HepG2 (cell line): ENCODE measurements around the gene NME1. TPM values are rescaled to one million over a fixed set of nuclear protein-coding genes. Genes with fewer than 3 reads are reported as not detected.

Experiments
- ARID2 ChIP-seq: sonication (generic); formaldehyde crosslinking; IDR thresholded peaks from 2 replicates; pipeline ENCODE4 v1.8.1; 2022; ENCODE audit warnings: mild to moderate bottlenecking, missing genetic modification reagents, borderline replicate concordance
- ATF1 ChIP-seq: IDR thresholded peaks from 2 replicates; pipeline ENCODE4 v1.6.1; 2016; ENCODE audit warnings: mild to moderate bottlenecking, control low read depth
- DNMT1 ChIP-seq: sonication (generic); formaldehyde crosslinking; IDR thresholded peaks from 2 replicates; pipeline ENCODE4 v1.5.1; 2020; ENCODE audit warnings: mild to moderate bottlenecking, missing genetic modification reagents
- JUNB ChIP-seq: sonication (generic); formaldehyde crosslinking; IDR thresholded peaks from 2 replicates; pipeline ENCODE4 v1.8.0; 2022; ENCODE audit warnings: missing genetic modification reagents, mild to moderate bottlenecking, borderline replicate concordance
- KLF15 ChIP-seq: sonication (generic); formaldehyde crosslinking; IDR thresholded peaks from 2 replicates; pipeline ENCODE4 v1.8.1; 2023; ENCODE audit warnings: borderline replicate concordance, mild to moderate bottlenecking, inconsistent platforms, missing genetic modification reagents, mixed read lengths
- MLXIP ChIP-seq: sonication (generic); formaldehyde crosslinking; IDR thresholded peaks from 2 replicates; pipeline ENCODE4 v1.9.0; 2021; ENCODE audit warnings: missing genetic modification reagents, borderline replicate concordance
- RBFOX2 ChIP-seq: fragments of 200-400 bp; formaldehyde crosslinking; IDR thresholded peaks from 2 replicates; pipeline ENCODE4 v1.6.1; 2017; ENCODE audit warnings: low read depth, mild to moderate bottlenecking, low read length
- RXRB ChIP-seq: IDR thresholded peaks from 2 replicates; pipeline ENCODE4 v1.6.1; 2016; ENCODE audit warnings: borderline replicate concordance, missing genetic modification reagents, missing compliant biosample characterization
- SALL1 ChIP-seq: sonication (generic); formaldehyde crosslinking; IDR thresholded peaks from 2 replicates; pipeline ENCODE4 v1.8.0; 2022; ENCODE audit warnings: mild to moderate bottlenecking, missing genetic modification reagents
- TOPORS ChIP-seq: sonication (generic); formaldehyde crosslinking; IDR thresholded peaks from 2 replicates; pipeline ENCODE4 v1.8.0; 2023; ENCODE audit warnings: mild to moderate bottlenecking, missing genetic modification reagents
- ZBTB14 ChIP-seq: sonication (generic); formaldehyde crosslinking; IDR thresholded peaks from 2 replicates; pipeline ENCODE4 v1.4.0; 2020; ENCODE audit warnings: missing genetic modification reagents
- ZFP1 ChIP-seq: IDR thresholded peaks from 2 replicates; pipeline ENCODE4 v1.6.1; 2016
- ZNF260 ChIP-seq: sonication (generic); formaldehyde crosslinking; IDR thresholded peaks from 2 replicates; pipeline ENCODE4 v1.4.0; 2020; ENCODE audit warnings: missing genetic modification reagents, low read depth, mild to moderate bottlenecking, borderline replicate concordance
- ZNF407 ChIP-seq: sonication (generic); formaldehyde crosslinking; IDR thresholded peaks from one replicate; pipeline ENCODE4 v1.5.1; 2020; ENCODE audit warnings: mild to moderate bottlenecking, missing genetic modification reagents; ENCODE audit errors: not compliant biosample characterization
- ZNF546 ChIP-seq: sonication (generic); formaldehyde crosslinking; conservative IDR thresholded peaks from 2 replicates; pipeline ENCODE4 v1.8.1; 2023; ENCODE audit warnings: mild to moderate bottlenecking, missing genetic modification reagents
- ZNF577 ChIP-seq: sonication (generic); formaldehyde crosslinking; IDR thresholded peaks from 2 replicates; pipeline ENCODE4 v1.4.0; 2020; ENCODE audit warnings: mild to moderate bottlenecking, low read depth, missing genetic modification reagents, borderline replicate concordance
- polyA plus RNA-seq, 8 experiments: library from polyadenylated mRNA; depleted of rRNA in 3 of 8; stranded (reverse) in 7 of 8; unstranded in 1 of 8; fragments of >200 nt; fragmentation: Illumina TruSeq in 4 of 8; extraction: Trizol in 4 of 8; gene quantifications; 2 replicates each; pipeline versions ENCODE4 v1.2.1 to v1.2.3, GENCODE V29; 2011 to 2016; ENCODE audit warnings: low read depth in 4 of 8, missing spikeins in 1 of 8, mixed read lengths in 1 of 8; ENCODE audit not compliant: insufficient read depth in 1 of 8
- total RNA-seq, 5 experiments: library from RNA; depleted of rRNA; stranded (reverse); fragments of >200 nt; fragmentation: Illumina TruSeq; extraction: Trizol; gene quantifications; 2 replicates each; pipeline ENCODE4 v1.2.3, GENCODE V29; 2016; ENCODE audit warnings: low read depth in 1 of 5

Gene NME1
- total and polyA plus RNA-seq, 2 of the 13 experiments (the other 11 are each of a cell fraction or from before 2014, with no cell fraction given) = 295 to 516 TPM

GRCh38 chr17:51166987-51167931 is 13.9 kb downstream of the NME1 start (continued):
- TF ChIP-seq ZNF407 (CRISPR knock-in tag) (no peak), JUNB (CRISPR knock-in tag) (no peak), ZNF577 (CRISPR knock-in tag) (peak; percentile 47; the same call in 1 of the 2 replicates), RXRB (CRISPR knock-in tag) (no peak; the same call in none of the 2 replicates), ARID2 (CRISPR knock-in tag) (peak; percentile 95), SALL1 (CRISPR knock-in tag) (peak; percentile 29; the same call in 1 of the 2 replicates), RBFOX2 (peak; percentile 19), MLXIP (CRISPR knock-in tag) (no peak), ZBTB14 (no peak; the same call in 1 of the 2 replicates), ZNF546 (CRISPR knock-in tag) (no peak), ZFP1 (CRISPR knock-in tag) (no peak), ATF1 (CRISPR knock-in tag) (no peak), KLF15 (CRISPR knock-in tag) (no peak), ZNF260 (CRISPR knock-in tag) (no peak), TOPORS (peak; percentile 79), DNMT1 (CRISPR knock-in tag) (no peak)
